ENCODE measurements around the gene FHIT.
"Not testable (repeated sequence)": the region's sequence is repeated elsewhere in the genome, so short reads cannot be mapped to it uniquely, and the experiment has no call there.

FHIT gene

DNA sequence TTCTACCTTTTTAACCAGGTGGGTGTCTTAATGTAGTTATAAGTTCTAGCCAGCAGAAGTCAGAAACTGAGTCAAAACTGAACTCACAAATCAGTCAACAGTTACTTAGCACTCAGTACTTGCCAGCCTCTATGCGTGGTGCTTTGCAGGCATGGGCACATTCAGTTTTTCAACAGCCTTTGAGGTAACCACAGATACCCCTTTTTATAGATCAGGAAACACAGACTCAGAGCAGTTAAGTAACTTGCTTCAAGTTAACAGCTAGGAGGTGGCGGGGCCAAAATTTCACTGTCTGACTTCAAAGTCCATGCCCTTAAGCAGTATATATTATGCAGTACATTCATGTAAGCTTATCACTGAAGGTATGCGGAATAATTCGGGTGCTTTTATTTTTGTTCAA is 139.4 kb downstream of the FHIT start:
- no peak for DNase-seq (ENCODE audit: low read depth)

DNA sequence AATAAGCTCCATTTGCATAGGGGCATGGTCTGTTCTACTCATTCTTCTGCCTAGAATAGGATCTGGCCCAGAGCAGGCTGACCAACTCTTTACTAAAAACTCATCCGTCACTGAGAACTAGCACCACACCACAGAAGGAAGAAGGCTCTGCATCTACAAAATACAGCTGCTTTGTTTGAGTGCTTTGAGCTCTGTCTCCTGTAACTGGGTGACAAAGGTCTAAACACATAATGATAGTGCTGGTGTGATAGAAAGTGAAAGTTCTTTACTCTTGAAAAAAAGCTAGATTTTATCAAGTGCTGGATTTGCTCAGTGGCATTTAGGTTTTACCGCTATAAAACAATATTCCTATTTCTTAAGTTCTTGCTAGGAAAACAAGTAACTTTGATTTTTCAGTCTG is 140.7 kb downstream of the FHIT start:
- no peak for DNase-seq (ENCODE audit: low read depth)

DNA sequence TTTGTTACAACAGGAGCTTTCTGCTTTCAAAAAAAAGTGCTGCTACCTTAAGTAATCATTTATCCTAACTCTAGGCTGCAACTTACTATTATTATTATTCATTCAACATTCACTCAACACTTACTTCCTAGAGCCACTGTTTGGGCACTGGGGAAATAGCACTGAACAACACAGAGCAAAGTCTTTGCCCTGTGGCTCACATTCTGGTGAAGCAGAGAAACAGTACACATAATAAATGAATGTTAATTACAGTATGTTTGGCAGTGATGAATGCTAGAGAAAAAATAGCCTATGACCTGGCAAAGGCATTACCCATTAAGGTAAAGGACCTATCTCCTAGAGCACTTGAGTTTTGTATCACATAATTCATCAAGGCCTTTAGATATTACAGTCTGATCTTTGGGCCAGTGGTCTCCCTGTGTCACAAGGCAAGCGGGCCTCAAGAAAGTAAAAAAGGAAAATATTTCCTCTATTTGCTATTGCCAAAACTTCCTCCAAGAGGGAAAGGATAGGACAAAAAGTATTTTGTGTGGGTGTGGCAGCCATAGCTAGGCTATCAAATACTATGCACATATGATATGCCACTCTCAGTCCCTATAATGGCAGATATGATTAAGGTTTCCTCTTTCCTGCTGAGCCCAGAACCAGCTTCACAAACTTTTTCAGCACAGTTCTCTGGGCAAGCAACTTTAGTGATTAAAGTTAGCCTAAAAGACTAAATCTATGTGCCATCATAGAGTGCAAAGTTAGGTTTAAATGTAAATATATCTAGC is 142.8 kb downstream of the FHIT start:
- DNase-seq (ENCODE audit: low read depth): no peak

DNA sequence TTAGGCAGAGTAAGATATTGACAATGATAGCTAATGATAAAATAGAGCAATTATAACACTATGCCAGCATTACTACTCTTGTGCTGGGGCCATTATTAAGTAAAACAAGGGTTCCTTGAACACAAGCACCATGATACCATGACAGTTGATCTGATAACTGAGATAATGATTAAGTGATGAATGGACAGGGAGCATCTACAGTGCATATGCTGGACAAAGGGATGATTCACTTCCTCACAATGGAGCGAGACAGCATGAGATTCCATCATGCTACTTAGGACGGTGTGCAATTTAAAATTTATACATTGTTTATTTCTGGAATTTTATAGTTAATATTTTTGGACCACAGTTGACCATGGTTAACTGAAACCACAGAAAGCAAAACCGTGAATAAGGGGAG is 156.6 kb downstream of the FHIT start:
- DNase-seq (ENCODE audit: low read depth): no peak

DNA sequence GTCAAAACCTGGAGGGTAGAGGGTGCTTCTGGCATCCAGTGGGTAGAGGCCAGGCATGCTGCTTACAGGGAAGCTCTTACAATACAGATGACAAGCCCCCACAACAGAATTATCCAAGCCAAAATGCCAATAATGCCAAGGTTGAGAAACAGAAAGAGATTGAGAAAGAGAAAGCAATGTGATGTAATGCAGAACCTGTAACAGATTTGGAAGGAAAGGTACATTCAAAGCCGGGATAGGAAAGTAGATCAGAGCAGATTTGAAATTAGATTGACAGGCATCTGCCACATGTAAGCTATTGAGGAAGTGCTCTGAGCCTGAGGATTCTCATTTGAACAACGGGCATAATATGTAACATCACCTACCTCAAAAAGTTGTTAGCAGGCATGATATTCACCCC is 157.9 kb downstream of the FHIT start:
- no peak for DNase-seq (ENCODE audit: low read depth)

DNA sequence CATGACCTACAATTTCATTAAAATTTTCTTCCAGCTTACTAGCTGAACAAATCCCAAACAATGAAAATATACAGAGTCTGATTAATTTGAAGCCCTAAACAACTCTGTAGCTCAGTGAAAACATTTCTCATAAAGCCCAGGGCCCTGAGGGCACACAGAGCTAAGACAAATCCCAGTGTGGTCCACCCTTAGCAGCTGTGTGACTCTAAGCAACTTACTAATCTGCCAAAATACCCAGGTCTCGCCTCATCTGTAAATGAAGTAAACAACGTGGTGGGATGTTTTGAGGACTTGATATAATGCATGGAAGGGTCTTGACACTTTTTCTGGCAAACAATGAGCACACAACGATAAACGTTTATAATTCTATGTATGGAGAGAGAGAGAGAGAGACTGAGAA is 158.4 kb downstream of the FHIT start:
- no peak for DNase-seq (ENCODE audit: low read depth)

DNA sequence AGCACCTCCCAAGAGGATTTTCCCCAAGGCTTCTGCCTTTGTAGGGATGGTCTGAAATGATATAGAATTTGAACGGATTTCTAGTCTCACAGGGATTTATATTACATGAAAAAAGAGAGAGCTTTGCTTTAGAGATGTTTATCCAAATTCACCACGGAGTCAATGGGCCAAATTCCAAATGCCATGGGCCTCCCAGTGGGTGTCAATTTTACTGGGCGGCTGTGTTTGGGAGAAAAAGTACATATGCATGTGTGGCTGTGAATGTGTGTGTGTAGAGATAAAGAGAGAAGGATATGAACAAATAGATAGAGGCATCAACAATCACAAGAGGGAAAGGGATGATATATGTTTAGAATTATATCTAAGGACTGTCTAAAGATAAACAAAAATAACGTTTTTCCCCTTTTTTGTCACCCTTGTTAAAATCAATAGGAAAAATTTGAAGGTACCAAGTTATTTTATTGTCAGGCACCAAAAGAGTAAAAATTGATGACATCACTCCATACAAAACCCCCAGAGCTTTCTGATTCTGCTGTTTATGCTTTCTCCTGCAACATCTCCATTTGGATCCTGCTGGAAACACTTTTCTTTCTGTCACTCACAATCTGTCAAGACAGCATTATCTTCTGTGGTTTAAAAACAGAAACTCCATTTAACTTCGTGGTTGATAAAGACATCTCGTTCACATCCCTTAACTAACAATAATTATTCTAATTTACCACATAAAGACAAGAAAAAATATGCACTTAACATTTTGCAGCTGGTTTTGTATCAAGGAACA is 160.7 kb downstream of the FHIT start:
- DNase-seq (ENCODE audit: low read depth): no peak

DNA sequence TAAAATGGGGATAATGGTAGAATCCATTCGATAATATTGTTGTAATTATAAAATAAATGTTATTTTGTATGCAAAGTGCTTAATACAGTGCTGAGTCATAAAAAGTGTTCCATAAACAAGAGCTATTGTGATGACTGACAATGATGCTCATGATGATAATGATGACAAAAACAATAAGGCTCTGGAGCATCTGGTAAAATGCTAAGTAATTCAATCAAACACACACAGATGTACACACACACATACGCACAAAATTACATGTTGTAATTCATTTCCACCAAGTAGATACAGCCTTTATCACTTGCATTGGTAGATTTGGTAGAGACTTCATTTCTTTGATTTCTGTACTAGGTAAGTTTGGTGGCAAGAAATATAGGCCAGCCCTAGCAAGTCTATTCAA is 163.8 kb downstream of the FHIT start:
- no peak for DNase-seq (ENCODE audit: low read depth)

DNA sequence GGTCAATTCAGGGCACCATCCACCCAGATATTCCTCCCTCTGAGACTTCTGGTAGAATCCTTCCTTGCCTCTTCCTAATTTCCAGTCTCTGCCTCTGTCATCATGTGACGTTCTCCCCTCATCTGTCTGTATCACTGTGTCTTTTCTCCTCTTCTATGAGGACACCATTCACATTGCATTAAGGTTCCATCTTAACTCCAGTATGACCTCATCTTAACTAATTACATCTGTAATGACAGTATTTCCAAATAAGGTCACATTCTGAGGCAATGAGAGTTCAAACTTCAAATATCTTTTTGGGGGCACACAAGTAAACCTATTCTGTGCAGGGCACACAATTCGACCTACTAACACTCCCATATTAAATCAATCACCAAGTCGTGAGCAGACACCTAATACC is 169.7 kb downstream of the FHIT start:
- DNase-seq (ENCODE audit: low read depth): no peak

DNA sequence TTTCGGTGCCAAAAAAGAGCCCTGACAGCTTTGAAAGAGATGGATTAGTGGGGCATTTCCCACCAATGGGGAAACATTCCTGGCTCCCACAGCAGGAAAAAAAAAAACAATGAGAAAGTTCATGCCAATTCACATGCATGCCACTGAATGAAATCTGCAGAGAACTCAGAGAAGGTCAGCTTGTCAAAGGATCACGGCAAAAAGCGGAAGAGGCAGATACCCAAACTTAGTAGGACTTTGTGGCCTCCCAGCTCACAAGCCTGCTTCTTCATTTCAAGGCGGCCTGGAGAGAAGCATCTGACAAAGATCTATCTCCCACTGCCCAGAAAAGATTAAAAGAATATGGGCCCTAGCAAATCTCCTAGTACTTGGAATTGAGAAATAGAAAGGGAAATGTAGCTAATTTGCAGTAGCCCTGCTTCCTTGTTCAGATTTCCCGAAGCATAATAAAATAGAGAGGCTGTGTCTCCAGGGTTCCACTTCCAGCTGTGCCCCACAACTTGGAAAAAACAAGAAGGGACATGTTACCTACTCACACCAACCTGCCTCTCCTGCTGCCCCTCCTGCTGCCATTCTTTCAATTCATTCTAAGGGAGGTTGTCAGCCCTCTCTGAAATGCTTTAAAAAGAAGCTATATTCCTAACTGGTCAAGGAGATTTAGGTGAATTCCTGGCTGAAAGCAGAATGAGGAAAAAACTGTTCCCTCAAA is 170.4 kb downstream of the FHIT start:
- DNase-seq (ENCODE audit: low read depth): no peak

DNA sequence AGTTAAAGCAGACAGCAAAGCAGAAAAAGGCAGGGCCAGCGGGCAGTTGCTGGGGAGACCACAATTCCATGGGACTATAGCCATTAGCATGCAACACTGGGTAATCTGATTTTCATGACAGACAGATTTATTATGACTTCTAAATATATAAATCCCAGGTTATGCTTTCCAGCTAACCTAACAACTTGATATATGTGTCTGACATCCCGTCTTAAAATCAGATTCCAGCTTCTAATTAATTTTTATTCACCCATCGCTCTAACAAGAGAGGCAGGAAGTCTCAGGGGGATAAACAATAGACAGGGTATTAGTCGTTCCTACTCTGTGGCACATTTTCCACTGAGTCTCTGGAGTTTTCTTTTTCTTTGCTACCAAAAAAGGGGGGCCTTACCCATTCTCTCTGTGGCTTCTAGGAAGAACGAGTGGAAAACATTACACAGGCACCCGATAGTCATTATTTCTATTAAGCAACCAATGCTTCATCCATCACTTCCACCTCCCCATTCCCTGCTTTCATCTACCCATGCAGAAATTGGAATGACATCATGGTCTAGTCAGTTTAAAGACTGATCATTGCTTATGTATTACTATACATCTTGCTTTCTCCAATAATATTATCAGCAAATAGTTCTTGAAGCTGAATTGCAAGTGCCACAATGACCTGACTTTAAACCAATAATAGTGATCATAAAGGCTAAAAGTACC is 173.1 kb downstream of the FHIT start:
- DNase-seq (ENCODE audit: low read depth): no peak

DNA sequence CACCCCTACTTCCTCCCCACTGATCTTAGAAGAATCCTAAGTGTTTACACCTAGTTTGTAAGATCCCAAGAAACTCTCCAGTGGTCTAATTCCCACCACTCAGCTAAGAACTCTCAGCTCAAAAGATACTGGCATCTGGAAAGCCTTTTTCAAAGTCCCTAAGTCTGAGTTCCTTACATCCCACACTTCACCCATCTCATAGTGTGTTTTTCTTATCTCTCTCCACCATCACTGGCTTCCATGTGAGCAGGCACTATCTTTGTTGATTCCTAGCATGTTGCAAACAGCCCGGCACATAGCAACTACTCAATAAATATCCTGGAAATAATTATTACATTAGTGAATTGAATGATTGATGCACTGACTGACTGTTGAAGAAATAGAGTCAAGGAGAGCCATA is 173.7 kb downstream of the FHIT start:
- no peak for DNase-seq (ENCODE audit: low read depth)

DNA sequence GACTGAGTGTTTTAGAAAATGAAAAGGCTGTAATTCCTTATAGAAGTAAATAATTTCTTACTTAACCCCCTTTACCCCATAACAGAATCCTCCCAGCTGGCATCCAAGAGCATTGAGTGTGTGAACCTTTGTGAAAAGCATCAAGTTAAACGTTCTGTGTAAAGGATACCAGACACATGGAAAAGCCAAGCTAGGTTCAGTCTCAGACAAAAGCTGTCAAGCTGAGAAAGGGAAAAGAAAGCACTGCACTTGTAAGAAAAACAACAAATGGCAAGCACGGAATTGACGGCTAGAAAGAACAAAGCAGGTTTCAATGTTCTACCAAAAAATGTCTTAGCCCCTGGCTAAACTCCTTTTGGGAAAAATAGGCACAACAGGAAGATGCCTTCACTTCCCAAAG is 176.5 kb downstream of the FHIT start:
- no peak for DNase-seq (ENCODE audit: low read depth)

DNA sequence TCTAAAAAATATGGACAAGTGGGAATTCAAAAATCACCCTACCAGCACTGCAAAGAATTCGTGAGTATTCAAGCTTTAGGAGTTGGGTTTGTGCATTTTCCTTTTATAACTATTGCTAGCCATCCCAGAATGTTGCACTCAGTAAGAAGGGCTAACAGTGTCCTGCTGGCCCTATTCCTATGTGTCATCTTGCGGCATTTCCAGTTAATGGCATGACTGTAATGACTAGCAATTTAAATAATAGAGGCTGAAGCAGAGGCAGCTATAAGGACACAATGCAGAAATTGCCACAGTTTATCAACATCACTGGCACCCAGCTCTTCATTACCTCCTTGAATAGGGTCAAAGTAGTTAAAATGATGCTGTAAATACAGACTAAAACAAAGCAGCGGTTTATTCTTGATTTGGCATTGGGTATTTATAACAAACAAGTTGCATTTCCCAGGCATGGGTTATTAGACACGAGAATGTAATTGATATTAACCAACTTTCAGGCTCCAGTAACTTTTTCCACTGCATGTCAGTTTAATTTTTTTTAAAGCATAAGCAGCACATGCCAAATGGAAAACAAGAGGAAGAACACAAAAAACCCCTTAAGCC is 177.6 kb downstream of the FHIT start:
- no peak for DNase-seq (ENCODE audit: low read depth)

DNA sequence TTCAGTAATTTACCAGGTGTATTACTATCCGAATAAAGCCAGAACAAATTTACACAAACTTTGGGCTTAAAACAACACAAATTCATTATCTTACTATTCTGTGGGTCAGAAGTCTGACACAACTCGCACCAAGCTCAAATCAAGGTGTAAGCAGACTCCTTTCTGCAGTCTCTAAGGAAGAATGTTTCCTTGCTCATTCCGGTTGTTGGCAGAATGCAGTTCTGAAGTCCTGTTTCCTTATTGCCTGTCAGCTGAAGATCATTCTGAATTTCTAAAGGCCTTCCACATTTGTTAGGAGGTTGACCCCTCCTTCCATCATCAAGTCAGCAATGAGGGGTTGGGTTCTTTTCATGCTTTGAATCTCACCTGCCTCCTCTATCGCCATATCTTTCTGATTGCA is 183.2 kb downstream of the FHIT start:
- DNase-seq (ENCODE audit: low read depth): no peak

DNA sequence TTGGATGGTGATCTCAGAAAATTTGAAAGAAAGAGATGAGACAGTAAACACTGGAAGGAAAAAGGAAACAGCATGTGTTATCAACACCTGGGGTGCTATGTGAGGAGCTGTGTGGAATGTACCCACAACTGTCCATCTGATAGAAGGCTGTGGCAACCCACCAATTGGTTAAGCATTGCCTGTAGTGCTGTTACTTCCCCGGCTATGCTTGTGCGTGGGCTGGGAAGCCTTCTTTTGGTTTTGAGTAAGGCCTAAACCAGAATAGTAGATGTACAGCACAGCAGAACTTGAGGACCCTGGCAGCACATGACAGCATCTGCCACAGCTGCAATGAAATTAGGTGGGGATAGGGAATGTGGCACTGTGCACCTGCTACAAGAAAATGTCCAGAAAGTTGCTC is 184.5 kb downstream of the FHIT start:
- no peak for DNase-seq (ENCODE audit: low read depth)

DNA sequence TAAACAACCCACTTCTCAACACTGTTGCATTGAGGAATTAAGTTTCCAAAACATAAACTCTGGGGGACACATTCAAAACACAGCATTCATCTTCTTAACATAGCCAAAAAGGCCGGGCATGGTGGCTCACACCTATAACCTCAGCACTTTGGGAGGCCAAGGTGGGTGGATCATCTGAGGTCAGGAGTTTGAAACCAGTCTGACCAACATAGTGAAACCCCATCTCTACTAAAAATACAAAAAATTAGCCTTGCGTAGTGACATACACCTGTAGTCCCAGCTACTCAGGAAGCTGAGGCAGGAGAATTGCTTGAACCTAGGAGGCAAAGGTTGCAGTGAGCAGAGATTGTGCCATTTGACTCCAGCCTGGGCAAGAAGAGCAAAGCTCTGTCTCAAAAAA is 185.0 kb downstream of the FHIT start:
- DNase-seq (ENCODE audit: low read depth): not testable (repeated sequence)

DNA sequence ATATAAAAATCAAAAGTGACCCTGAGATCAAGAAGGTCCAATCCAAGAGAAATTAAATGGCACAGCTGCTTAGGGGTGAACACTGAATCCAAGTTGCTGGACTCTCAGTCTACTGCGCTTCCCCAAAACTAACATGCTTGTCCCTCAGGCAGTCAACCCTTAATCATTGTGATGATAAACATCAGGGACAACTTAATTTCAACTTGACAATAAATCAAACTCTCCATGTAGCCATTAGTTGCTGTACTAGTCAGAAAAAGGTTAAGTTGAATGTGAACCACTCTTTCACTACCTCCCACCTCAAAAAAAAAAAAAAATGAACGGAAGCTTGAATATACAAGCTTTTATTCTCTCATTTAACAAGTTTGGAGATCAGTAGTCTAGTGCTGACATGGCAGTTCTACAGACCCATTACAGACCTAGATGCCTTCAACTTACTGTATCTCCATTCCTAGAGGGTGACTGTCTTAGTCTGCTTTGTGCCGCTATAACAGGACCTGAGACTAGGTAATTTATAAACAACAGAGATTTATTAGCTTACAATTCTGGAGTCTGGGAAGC is 185.7 kb downstream of the FHIT start:
- no peak for DNase-seq (ENCODE audit: low read depth)

DNA sequence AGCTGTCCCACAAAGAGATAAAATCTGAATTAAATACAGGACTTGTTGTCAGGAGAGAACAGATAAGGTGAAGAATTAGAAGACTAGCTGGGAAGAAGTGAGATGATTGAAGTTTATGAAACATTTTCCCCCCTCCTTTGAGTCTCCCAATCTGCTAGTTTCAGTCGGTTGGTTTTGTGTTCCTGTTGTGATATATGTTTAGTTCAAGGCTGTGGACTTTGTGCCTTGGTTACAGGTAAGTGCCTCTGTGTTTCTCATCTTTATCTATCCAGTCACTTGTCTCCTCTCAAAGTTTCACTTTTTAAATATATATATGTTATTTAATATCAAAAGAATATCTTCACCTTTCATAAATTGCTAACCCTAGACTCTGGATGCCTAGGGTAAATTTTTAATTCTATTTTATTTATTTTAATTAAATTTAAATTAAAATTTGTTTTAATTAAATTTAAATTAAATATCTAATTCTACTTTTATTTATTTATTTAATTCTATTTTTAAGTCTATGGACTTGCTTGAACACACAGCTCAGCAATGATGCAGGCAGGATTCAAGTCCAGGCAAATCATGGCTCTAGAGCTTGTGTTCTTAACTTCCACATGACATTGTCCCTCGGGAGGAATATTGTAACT is 190.0 kb downstream of the FHIT start:
- no peak for DNase-seq (ENCODE audit: low read depth)

DNA sequence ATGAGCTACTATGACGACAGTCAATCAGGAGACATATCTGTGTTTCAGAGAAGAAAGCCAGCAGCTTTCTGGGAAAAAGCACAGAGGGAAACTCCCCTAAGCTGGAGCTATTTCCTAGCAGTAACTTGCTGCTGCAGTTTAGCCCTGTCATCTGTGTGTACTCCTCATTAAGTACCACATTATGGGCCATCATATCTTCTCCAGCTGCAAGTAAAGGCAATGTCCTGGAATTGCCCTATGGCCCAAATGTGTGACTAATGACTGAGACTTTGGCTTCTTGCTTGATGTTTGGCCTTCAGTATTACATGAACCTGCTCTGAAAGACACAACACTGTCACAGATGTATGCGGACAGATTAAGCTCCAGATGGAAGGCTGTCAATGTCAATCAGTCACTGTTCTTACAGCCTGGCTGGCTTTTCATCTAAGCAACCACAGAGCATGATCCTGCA is 190.8 kb downstream of the FHIT start:
- DNase-seq (ENCODE audit: low read depth): no peak

DNA sequence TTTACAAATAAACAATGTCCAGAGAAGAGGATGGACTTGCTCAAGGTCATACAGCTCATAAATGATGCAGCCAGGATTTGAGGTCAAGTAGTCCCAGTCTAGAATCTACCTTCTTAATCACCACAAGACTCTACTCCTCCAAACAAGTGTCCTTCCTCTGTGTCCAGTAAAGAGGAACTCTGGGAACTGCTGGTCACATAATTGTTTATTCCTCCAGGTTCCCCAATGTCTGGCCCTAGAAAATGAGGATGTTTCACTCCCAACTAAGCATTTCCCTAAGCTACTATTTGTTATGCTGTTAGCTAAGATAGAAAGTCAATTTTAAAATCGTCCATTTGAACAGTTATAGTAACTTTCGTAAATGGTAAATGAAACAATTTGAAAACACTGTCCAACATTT is 192.4 kb downstream of the FHIT start:
- DNase-seq (ENCODE audit: low read depth): no peak

Measured in T-helper 22 cell (primary cell).